GM12878 (cell line): Measurements from ENCODE around the gene WBP2NL. TPM values are rescaled to one million over a fixed set of nuclear protein-coding genes. Genes with fewer than 3 reads are reported as not detected.
A peak's percentile ranks its signal among the peaks of the same experiment; 100 is the strongest.

Experiments used
- ATF7 ChIP-seq: fragments of 450-650 bp; IDR thresholded peaks from 2 replicates; pipeline ENCODE4 v1.6.1; 2016; ENCODE audit warnings: low read depth, mild to moderate bottlenecking
- BCL3 ChIP-seq: IDR thresholded peaks from 2 replicates; pipeline ENCODE4 v1.6.1; 2011; ENCODE audit warnings: borderline replicate concordance, low read depth, mild to moderate bottlenecking, moderate library complexity, low read length; ENCODE audit not compliant: insufficient read depth, poor library complexity, severe bottlenecking
- BMI1 ChIP-seq: fragments of 450-650 bp; IDR thresholded peaks from 2 replicates; pipeline ENCODE4 v1.6.1; 2016; ENCODE audit warnings: mild to moderate bottlenecking, moderate library complexity, borderline replicate concordance
- EED ChIP-seq: sonication (generic); IDR thresholded peaks from 2 replicates; pipeline ENCODE4 v1.6.1; 2016; ENCODE audit warnings: antibody characterized with exemption, low read depth
- EGR1 ChIP-seq, 2 experiments: IDR thresholded peaks; 1 replicate in 1 of 2; 2 replicates in 1 of 2; pipeline ENCODE4 v1.6.1; 2011 to 2012; ENCODE audit warnings: low read depth in 2 of 2, low read length in 2 of 2, borderline replicate concordance in 1 of 2, mild to moderate bottlenecking in 1 of 2, moderate library complexity in 1 of 2
- FOS ChIP-seq: IDR thresholded peaks from 3 replicates; pipeline ENCODE4 v1.6.1; 2011; ENCODE audit warnings: borderline replicate concordance; ENCODE audit not compliant: insufficient read length; ENCODE audit errors: extremely low read depth
- GATAD2B ChIP-seq: fragments of 450-650 bp; conservative IDR thresholded peaks from 2 replicates; pipeline ENCODE4 v1.6.1; 2017; ENCODE audit warnings: low read depth, mild to moderate bottlenecking, moderate library complexity
- HDGF ChIP-seq: fragments of 450-650 bp; IDR thresholded peaks from 2 replicates; pipeline ENCODE4 v1.6.1; 2016; ENCODE audit warnings: antibody characterized with exemption
- IKZF1 ChIP-seq: fragments of 450-650 bp; conservative IDR thresholded peaks from 2 replicates; pipeline ENCODE4 v1.6.1; 2017; ENCODE audit warnings: antibody characterized with exemption, mild to moderate bottlenecking
- IRF4 ChIP-seq: IDR thresholded peaks from 2 replicates; pipeline ENCODE4 v1.6.1; 2011; ENCODE audit warnings: low read depth, low read length
- MTA2 ChIP-seq: fragments of 450-650 bp; IDR thresholded peaks from 2 replicates; pipeline ENCODE4 v1.6.1; 2016; ENCODE audit warnings: low read depth, mild to moderate bottlenecking, moderate library complexity
- NFYA ChIP-seq: IDR thresholded peaks from 2 replicates; pipeline ENCODE4 v1.6.1; 2011; ENCODE audit warnings: low read depth, mild to moderate bottlenecking, low read length, improper control_type of control experiment, borderline replicate concordance
- NR2F1 ChIP-seq: fragments of 450-650 bp; conservative IDR thresholded peaks from 2 replicates; pipeline ENCODE4 v1.6.1; 2017; ENCODE audit warnings: mild to moderate bottlenecking
- PBX3 ChIP-seq: IDR thresholded peaks from 2 replicates; pipeline ENCODE4 v1.6.1; 2011; ENCODE audit warnings: mild to moderate bottlenecking, low read depth, low read length, moderate library complexity; ENCODE audit not compliant: insufficient replicate concordance
- POLR2AphosphoS5 ChIP-seq: IDR thresholded peaks from 2 replicates; pipeline ENCODE4 v1.6.1; 2011; ENCODE audit warnings: mild to moderate bottlenecking, low read length, inconsistent platforms
- RELB ChIP-seq: fragments of 450-650 bp; IDR thresholded peaks from 2 replicates; pipeline ENCODE4 v1.6.1; 2017; ENCODE audit warnings: low read depth, mild to moderate bottlenecking, moderate library complexity
- RUNX3 ChIP-seq: IDR thresholded peaks from 2 replicates; pipeline ENCODE4 v1.6.1; 2012; ENCODE audit warnings: low read length, inconsistent platforms
- TAF1 ChIP-seq: IDR thresholded peaks from 2 replicates; pipeline ENCODE4 v1.6.1; 2011; ENCODE audit warnings: mild to moderate bottlenecking, low read depth, low read length, borderline replicate concordance
- USF1 ChIP-seq: IDR thresholded peaks from 2 replicates; pipeline ENCODE4 v1.6.1; 2011; ENCODE audit warnings: borderline replicate concordance, low read depth, mild to moderate bottlenecking, moderate library complexity, mixed read lengths, low read length; ENCODE audit not compliant: insufficient read depth; ENCODE audit errors: extremely low read length
- YBX1 ChIP-seq: fragments of 450-650 bp; IDR thresholded peaks from 2 replicates; pipeline ENCODE4 v1.6.1; 2016; ENCODE audit warnings: antibody characterized with exemption
- ZNF687 ChIP-seq: fragments of 450-650 bp; IDR thresholded peaks from 2 replicates; pipeline ENCODE4 v1.6.1; 2017; ENCODE audit warnings: mild to moderate bottlenecking, moderate library complexity
- polyA plus RNA-seq, 11 experiments: library from polyadenylated mRNA; depleted of rRNA in 4 of 11; unstranded in 6 of 11; stranded (reverse) in 5 of 11; fragments of >200 nt; fragmentation: Nextera tagmentation in 4 of 11; fragmentation: Illumina TruSeq in 1 of 11; extraction: Ambion mirVana in 4 of 11; extraction: Trizol in 1 of 11; gene quantifications; 1 replicate in 1 of 11; 2 replicates in 10 of 11; pipeline versions ENCODE4 v1.2.1 to v1.2.3, GENCODE V29; 2011 to 2016; ENCODE audit warnings: inconsistent platforms in 2 of 11, missing spikeins in 2 of 11, low read depth in 1 of 11
- total RNA-seq, 4 experiments: library from RNA; depleted of rRNA in 3 of 4; stranded (reverse); fragments of >200 nt in 3 of 4; fragmentation: Illumina TruSeq in 1 of 4; extraction: Trizol in 1 of 4; gene quantifications; 2 replicates each; pipeline versions ENCODE4 v1.2.1 to v1.2.3, GENCODE V29; 2013 to 2021

Gene WBP2NL
- total and polyA plus RNA-seq, 10 of the 15 experiments (the other 5 are each of a cell fraction or from before 2014, with no cell fraction given), result 0.46 to 1.9 (median 1.3) TPM

- TF ChIP-seq RELB, result peak; percentile 98
- TF ChIP-seq BCL3, result peak; percentile 10
- peak; percentile 82 for TF ChIP-seq EED
- peak; percentile 86 for TF ChIP-seq NR2F1
- peak; percentile 96 for TF ChIP-seq IKZF1
- peak; percentile 36; the same call in 1 of the 2 replicates for TF ChIP-seq RUNX3
- TF ChIP-seq ATF7, result peak; percentile 44
- peak; percentile 47; the same call in 1 of the 2 replicates for TF ChIP-seq POLR2AphosphoS5
- peak; percentile 100 for TF ChIP-seq GATAD2B
- no peak for TF ChIP-seq NFYA
- TF ChIP-seq ZNF687, result peak; percentile 68; the same call in 1 of the 2 replicates
- no peak for TF ChIP-seq USF1
- TF ChIP-seq BMI1, result no peak
- peak; percentile 41; the same call in 1 of the 2 replicates for TF ChIP-seq HDGF
- TF ChIP-seq PBX3, result no peak
- TF ChIP-seq YBX1, result peak; percentile 90
- TF ChIP-seq EGR1 (IDR thresholded peaks at IDR 0.05; ENCODE audit: borderline replicate concordance in 1 of 2, low read depth in 2 of 2, low read length in 2 of 2), result 0 out of 3 replicates have a peak, but pooled peaks of 1 of the 2 experiments have one; percentile 18
- no peak for TF ChIP-seq FOS
- TF ChIP-seq IRF4, result peak; percentile 8; the same call in 1 of the 2 replicates
- TF ChIP-seq TAF1, result no peak
- TF ChIP-seq MTA2, result peak; percentile 71
Observed at GRCh38 chr22:41949297-41949965, 49.2 kb upstream of the WBP2NL start (continued).
